Measurements from ENCODE around the gene FATE1. TPM values are rescaled to one million over a fixed set of nuclear protein-coding genes. Genes with fewer than 3 reads are reported as not detected.

FATE1 gene
- total RNA-seq, 4 donors from 2014 or later: not detected

- TF ChIP-seq, protein P1, sequence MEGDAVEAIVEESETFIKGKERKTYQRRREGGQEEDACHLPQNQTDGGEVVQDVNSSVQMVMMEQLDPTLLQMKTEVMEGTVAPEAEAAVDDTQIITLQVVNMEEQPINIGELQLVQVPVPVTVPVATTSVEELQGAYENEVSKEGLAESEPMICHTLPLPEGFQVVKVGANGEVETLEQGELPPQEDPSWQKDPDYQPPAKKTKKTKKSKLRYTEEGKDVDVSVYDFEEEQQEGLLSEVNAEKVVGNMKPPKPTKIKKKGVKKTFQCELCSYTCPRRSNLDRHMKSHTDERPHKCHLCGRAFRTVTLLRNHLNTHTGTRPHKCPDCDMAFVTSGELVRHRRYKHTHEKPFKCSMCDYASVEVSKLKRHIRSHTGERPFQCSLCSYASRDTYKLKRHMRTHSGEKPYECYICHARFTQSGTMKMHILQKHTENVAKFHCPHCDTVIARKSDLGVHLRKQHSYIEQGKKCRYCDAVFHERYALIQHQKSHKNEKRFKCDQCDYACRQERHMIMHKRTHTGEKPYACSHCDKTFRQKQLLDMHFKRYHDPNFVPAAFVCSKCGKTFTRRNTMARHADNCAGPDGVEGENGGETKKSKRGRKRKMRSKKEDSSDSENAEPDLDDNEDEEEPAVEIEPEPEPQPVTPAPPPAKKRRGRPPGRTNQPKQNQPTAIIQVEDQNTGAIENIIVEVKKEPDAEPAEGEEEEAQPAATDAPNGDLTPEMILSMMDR (IDR thresholded peaks at IDR 0.05): no peak
- TF ChIP-seq POLR2A (IDR thresholded peaks at IDR 0.05): no peak
- no peak overlapping the region for H3K27ac ChIP-seq
- 0 to 29% methylated on average over 3 to 7 of the region's 7 CpGs for WGBS, 2 donors
- no peak for DNase-seq
- no peaks in the 10 kb centered on the region for H3K36me3 ChIP-seq
- no peak overlapping the region for H3K4me3 ChIP-seq
- intact Hi-C loops (cut with DNase I): no loop called here
- H3K9me3 ChIP-seq: no peaks in the 10 kb centered on the region
- H3K27me3 ChIP-seq: no peaks in the 10 kb centered on the region
- H3K4me1 ChIP-seq: no peaks in the 10 kb centered on the region
These were observed 12.3 kb upstream of the FATE1 start for GRCh38 chrX:151703487-151703886.

DNA sequence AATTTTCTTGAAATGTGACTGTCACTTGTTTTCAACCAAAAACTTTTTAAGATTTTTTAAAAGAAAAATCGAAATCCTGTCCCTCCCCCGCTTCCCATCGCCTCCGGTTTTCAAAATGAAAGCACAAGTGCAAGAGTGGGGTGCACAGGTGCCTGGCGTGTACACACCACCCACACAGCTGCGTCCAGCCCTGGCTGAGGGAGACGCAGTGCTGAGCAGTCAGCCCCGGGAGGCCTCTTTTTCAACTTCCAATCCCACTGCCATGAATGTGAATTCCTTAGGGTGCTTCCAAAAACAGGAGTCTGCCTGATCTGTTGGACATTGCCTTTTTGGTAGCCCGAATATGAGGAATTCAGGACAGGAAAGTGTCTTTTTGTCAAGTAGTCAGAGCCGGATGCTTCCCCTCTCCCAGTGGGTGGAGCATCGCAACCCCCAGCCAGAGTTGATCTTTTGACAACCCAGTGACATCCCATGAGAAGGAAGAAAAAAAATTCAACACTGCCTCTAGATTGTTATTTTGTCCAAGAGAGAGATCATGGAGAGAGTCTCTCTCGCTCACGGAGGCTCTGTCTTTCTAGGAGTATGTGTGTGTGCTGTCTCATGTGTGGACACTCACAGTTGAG, 11.7 kb upstream of the FATE1 start:
- no peak for TF ChIP-seq POLR2A (IDR thresholded peaks at IDR 0.05)
- TF ChIP-seq, protein P1 (IDR thresholded peaks at IDR 0.05): no peak
- Histone ChIP-seq H3K27me3 (no peaks in the 10 kb centered on the region), H3K27ac (no peak overlapping the region), H3K9me3 (no peaks in the 10 kb centered on the region), H3K36me3 (no peaks in the 10 kb centered on the region), H3K4me3 (peak overlapping the region in 1 of 4 donors; percentile 32), H3K4me1 (no peaks in the 10 kb centered on the region)
- intact Hi-C loops (cut with DNase I): no loop called here
- no peak for DNase-seq
- 35 to 50% methylated on average over 13 of the region's 13 CpGs for WGBS, 2 donors

DNA sequence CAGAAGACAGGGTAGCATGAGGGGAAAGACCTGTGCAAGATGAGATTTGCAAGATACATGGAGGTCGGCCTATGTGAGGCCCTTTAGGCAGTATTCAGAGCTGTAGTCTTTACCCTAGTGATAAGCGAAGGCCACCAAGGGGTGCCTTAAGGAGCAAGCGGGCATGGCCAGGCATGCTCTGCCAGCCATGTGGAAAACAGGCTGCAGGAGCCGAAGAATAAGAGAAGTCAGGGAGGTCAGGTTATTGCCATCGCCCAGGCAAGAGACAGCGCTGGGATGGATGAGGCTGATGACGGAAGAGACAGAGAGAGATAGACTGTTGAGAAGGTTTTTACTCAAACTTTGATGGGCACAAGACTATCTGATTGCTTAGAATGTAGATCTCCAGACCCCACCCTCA, 7.0 kb upstream of the FATE1 start:
- no peaks in the 10 kb centered on the region for H3K36me3 ChIP-seq
- H3K9me3 ChIP-seq: no peaks in the 10 kb centered on the region
- intact Hi-C loops (cut with DNase I): no loop called here
- no peak overlapping the region for H3K4me3 ChIP-seq
- no peak overlapping the region for H3K27ac ChIP-seq
- DNase-seq: no peak
- TF ChIP-seq POLR2A (IDR thresholded peaks at IDR 0.05): no peak
- TF ChIP-seq, protein P1 (IDR thresholded peaks at IDR 0.05): no peak
- no peaks in the 10 kb centered on the region for H3K27me3 ChIP-seq
- WGBS, 2 donors: 74 to 79% methylated on average over 6 to 7 of the region's 7 CpGs
- no peaks in the 10 kb centered on the region for H3K4me1 ChIP-seq

DNA sequence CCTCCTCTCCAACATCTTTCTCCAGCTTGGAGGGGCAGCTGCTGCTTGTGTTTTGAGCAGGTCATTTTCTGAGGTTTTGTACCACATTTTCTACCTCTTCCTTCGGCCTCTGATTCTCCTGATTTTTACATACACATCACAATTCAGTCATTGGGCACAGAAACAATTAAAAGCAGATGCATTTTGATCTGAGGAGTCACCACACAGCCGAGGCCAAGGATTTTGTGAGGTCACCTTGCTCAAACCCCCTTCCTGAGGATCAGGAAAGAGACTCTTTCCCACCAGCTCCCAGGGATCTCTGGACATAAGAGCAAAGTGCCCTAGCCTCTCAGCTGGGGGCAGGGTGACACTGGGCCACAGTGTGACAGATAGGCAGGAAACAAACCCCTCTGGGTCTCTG, 5.4 kb upstream of the FATE1 start:
- no peak overlapping the region for H3K27ac ChIP-seq
- no peak overlapping the region for H3K4me3 ChIP-seq
- TF ChIP-seq, protein P1 (IDR thresholded peaks at IDR 0.05): no peak
- no peak for TF ChIP-seq POLR2A (IDR thresholded peaks at IDR 0.05)
- DNase-seq: no peak
- H3K4me1 ChIP-seq: no peaks in the 10 kb centered on the region
- no peaks in the 10 kb centered on the region for H3K27me3 ChIP-seq
- no peaks in the 10 kb centered on the region for H3K9me3 ChIP-seq
- no peaks in the 10 kb centered on the region for H3K36me3 ChIP-seq
- intact Hi-C loops (cut with DNase I): no loop called here
- 38 to 83% methylated on average over 1 to 2 of the region's 2 CpGs for WGBS, 2 donors

- Histone ChIP-seq H3K27me3 (no peaks in the 10 kb centered on the region), H3K4me3 (no peak overlapping the region), H3K36me3 (no peaks in the 10 kb centered on the region), H3K27ac (no peak overlapping the region), H3K4me1 (no peaks in the 10 kb centered on the region), H3K9me3 (no peaks in the 10 kb centered on the region)
- intact Hi-C loops (cut with DNase I): no loop called here
- no peak for DNase-seq
- 67% methylated on average over 3 of the region's 5 CpGs; no CpG with 5 or more reads in 1 of the 2 donors for WGBS, 2 donors
- no peak for TF ChIP-seq POLR2A (IDR thresholded peaks at IDR 0.05)
- TF ChIP-seq, protein P1 (IDR thresholded peaks at IDR 0.05): no peak
These were observed 4.7 kb upstream of the FATE1 start for GRCh38 chrX:151711154-151711553.

All from esophagus squamous epithelium (tissue), 5 donors.